ENCODE results near the gene DLL3.

DLL3 gene

DNA sequence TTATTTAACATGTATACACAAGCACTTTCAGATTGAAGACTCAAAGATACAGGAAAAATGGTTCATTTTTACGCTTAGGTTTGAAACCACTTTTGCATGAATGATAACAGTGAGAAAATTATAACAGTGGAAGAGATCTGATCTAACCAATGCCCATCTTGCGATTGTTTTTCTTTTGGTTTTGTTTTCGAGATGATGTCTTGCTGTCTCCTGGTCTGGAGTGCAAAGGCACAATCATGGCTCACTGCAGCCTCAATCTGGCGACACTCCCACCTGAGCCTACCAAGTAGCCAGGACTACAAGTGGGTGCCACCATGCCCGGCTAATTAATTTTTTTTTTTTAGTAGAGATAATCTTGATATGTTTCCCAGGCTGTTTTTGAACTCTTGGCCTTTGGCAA is 51.5 kb downstream of the DLL3 start:
- DNase-seq (ENCODE audit: low read depth in 2 of 3, low spot score in 2 of 3): no peak

DNA sequence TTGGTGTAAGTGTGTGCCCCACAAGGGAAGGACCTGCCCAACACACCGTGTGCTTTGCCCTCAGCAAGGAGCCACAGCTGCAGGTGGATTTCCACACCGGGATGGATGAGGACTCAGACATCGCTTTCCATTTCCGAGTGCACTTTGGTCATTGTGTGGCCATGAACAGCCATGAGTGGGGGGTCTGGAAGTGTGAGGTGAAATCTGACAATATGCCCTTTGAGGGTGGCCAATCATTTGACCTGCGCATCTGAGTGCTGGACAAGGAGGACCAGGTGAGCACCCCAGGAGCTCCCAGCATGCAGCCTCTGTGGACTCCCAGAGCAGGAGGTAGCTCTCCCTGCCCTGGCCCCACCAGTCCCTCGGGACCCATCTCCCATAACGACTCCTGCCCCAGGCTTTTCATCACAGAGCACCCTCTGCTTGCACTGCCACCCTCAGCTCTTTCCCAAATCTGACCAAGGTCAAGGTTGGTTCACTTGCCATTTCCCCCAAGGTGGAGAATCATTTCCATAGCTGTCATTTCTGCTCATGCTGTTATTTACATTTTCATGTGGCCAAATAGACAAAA is 54.4 kb downstream of the DLL3 start:
- DNase-seq (ENCODE audit: low read depth in 2 of 3, low spot score in 2 of 3): no peak

DNA sequence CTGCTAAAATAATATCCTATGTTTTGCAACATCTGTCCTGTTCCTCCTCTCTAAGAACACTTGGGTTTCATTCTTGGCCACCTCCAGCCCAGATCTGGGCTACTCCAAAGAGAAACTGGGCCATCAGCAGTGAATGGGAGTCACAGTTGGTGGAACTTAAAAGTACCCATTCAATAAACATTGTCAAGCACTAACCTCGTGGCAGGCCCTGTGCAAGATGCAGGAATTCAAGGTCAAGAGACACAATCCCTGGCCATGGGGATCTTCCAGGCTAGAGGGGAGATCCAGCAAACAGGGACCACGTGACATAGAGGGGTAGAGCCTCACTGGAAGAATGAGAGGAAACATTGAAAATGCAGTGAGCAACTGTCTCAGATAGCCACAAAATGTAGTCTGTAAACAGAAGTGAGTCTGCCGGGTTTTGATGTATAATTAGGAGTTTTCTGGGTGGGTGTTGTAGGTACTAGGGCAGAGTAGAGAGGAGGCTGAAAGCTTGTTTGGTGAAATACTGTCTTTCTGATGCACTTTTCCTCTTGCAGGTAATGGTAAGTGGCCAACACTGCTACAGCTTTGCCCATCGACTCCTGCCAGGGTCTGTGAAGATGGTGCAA is 56.1 kb downstream of the DLL3 start:
- DNase-seq (ENCODE audit: low read depth in 2 of 3, low spot score in 2 of 3): no peak

DNA sequence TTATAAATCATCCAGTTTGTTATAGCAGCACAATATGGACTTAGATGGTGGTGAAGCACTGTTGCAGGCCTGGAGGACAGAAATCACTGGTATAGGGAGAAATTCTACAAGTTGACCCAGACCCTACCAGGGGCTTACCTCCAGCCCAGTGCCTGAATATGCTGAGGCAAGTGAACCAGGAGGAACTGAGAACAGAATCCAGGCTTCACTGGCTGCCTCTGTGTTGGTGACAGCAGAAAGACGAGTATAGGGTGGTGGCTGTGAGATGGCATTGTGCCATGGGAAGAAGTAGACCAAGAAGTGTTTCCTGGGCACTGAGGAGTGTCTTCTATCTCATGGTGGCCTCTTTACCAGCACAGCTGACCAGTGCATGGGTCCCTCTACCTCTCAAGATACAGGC is 57.1 kb downstream of the DLL3 start:
- DNase-seq (ENCODE audit: low read depth in 2 of 3, low spot score in 2 of 3): no peak
